GM18517 (cell line): ENCODE results near the gene MBTPS1.

Experiments
- ATAC-seq: cut with Tn5 transposase; IDR thresholded peaks from one replicate; pipeline ENCODE4 v1.9.1; 2021; ENCODE audit warnings: mild to moderate bottlenecking, moderate library complexity; ENCODE audit not compliant: unreplicated experiment

MBTPS1 gene

GRCh38 chr16:84014570-84015327 lies 102.0 kb downstream of the MBTPS1 start:
- no peak for ATAC-seq

GRCh38 chr16:84013787-84014569 lies 102.8 kb downstream of the MBTPS1 start:
- peak; percentile 76 for ATAC-seq

GRCh38 chr16:84009282-84009681 lies 107.5 kb downstream of the MBTPS1 start:
- no peak for ATAC-seq

DNA sequence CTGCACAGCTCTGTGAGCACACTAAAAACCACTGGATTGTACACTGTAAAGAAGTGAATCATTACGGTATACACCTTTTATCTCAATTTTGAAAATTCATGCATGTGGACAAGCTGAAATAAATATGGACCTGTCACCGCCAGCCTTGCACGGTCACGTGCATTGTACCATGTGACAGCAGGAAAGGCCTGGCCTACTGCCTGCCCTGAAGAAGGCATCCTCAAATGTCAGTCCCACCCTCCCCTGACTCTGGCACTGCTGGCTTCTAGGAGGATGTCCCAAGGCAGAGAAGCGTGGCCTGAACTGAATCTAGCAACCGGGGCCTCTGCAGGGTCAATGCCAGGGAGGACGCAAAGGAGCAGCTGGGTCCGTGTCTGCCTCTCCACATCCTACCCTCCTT lies 108.8 kb downstream of the MBTPS1 start:
- no peak for ATAC-seq

DNA sequence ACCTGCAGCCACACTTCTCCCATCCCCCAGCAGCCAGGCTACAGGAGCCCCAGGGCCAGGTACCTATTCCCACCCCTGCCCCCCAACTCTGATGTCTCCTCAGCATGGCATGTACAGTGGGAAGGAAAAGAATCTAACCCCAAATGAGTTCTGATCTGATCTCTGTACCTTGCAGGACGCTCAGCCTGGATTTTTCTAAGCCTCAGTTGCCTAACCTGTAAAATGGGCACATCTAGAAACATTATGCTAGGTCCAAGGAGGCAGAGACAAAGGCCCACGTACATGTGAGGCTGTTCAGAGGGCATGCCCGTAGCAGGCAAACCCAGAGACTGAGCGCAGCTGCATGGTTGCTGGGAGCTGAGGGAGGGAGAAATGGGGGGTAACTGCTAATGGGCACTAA lies 109.2 kb downstream of the MBTPS1 start:
- no peak for ATAC-seq

- no peak for ATAC-seq
Measured at GRCh38 chr16:84005391-84005790, 111.4 kb downstream of the MBTPS1 start.

DNA sequence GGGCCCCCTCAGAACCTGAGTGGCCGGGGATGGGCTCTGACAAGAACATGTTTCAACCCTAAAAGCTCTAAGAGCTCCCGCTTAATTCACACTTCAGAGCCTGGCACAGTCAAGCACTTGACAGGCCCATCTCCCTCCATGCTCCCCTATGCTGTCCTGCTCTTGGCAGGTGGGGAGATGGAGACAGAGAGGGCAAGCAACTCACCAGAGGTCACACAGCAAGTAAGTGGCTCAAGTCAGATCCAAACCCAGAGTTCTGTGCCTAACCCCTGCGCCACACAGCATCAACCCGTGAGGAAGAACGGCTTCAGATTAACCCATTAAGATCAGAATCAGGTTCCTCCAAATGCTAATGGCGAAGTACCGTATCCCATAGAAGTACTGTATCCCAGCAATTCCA lies 112.3 kb downstream of the MBTPS1 start:
- no peak for ATAC-seq
